ENCODE results near the gene MRM2. TPM values are rescaled to one million over a fixed set of nuclear protein-coding genes. Genes with fewer than 3 reads are reported as not detected.

Gene MRM2
- total and polyA plus RNA-seq, 12 donors, result 16.8 to 36.7 (median 25.7) TPM

DNA sequence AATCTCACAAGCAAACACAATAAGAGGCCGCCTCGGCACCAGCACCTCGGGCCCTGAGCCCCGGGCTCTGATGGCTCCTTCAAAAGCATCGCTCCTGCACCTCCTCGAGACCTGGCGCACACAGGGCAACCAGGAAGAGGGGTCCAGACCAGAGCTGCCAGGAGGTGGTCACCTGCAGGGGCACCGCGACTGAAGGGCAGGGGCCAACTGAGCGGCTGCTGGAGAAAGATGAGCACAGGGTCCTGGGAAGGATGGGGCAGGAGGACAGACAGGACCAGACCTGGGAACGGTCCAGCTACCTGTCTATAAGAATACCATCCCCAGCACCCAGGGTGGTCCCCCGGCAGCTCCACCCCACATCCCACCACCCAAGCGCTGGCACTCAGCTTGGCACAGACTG, 30.1 kb downstream of the MRM2 start:
- no peak for DNase-seq
- Histone ChIP-seq H3K27ac (no peak overlapping the region), H3K27me3 (no peaks in the 10 kb centered on the region), H3K9me3 (replicated peaks in 1 of 3) (no peaks in the 10 kb centered on the region), H3K36me3 (replicated peaks in 1 of 2) (peaks cover 0 to 48% of the 10 kb centered on the region in 2 donors), H3K4me3 (no peak overlapping the region), H3K4me1 (replicated peaks in 1 of 2) (no peaks in the 10 kb centered on the region)
- no peak for TF ChIP-seq POLR2A (IDR thresholded peaks at IDR 0.05)
- TF ChIP-seq, protein P1, sequence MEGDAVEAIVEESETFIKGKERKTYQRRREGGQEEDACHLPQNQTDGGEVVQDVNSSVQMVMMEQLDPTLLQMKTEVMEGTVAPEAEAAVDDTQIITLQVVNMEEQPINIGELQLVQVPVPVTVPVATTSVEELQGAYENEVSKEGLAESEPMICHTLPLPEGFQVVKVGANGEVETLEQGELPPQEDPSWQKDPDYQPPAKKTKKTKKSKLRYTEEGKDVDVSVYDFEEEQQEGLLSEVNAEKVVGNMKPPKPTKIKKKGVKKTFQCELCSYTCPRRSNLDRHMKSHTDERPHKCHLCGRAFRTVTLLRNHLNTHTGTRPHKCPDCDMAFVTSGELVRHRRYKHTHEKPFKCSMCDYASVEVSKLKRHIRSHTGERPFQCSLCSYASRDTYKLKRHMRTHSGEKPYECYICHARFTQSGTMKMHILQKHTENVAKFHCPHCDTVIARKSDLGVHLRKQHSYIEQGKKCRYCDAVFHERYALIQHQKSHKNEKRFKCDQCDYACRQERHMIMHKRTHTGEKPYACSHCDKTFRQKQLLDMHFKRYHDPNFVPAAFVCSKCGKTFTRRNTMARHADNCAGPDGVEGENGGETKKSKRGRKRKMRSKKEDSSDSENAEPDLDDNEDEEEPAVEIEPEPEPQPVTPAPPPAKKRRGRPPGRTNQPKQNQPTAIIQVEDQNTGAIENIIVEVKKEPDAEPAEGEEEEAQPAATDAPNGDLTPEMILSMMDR (IDR thresholded peaks at IDR 0.05), result no peak
- WGBS, 4 donors, result 91 to 98% (median 96%) methylated on average over 7 to 13 of the region's 13 CpGs
- intact Hi-C loops (cut with DNase I), result loop anchor here (2.0 to 10.0 kb wide), 3 partner anchors 547 to 637 kb away; partner anchors contain the start of gene PSMG3 (in 1 of the 2)

DNA sequence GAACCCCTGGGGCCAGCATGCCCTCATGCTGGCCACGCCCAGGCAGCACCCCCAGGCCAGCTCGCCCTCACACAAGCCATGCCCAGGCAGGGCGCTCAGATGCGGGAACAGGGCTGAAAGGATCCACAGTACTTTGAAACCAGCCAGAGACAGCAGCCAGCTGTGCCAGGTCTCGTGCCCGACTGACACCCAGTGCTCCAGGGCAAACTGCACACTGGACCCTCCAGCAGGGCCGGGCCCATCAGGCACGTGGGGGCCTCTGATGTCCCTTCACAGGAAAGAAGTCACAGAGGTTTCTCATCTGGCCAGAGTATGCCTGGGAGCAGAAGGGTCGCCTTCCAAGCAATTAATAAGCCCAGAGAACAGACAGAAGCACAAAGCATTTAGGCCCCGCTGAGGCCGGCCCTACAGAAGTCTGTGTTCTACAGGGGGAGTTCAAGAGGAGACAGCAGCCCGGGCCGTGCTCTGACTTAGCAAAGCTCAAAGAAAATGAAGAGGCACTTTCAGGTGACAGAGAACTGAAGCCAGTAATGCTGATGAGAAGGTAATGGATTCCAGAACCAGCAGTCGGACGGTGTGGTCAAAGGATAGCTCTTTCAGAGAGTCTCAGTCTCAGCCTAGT, 30.6 kb downstream of the MRM2 start:
- Histone ChIP-seq H3K36me3 (replicated peaks in 1 of 2) (peaks cover 0 to 42% of the 10 kb centered on the region in 2 donors), H3K27ac (no peak overlapping the region), H3K4me3 (no peak overlapping the region), H3K9me3 (replicated peaks in 1 of 3) (no peaks in the 10 kb centered on the region), H3K27me3 (no peaks in the 10 kb centered on the region), H3K4me1 (replicated peaks in 1 of 2) (no peaks in the 10 kb centered on the region)
- no peak for DNase-seq
- TF ChIP-seq, protein P1 (IDR thresholded peaks at IDR 0.05), result no peak
- no peak for TF ChIP-seq POLR2A (IDR thresholded peaks at IDR 0.05)
- intact Hi-C loops (cut with DNase I), result loop anchor here (2.0 to 10.0 kb wide), 3 partner anchors 547 to 637 kb away; partner anchors contain the start of gene PSMG3 (in 1 of the 2)
- 82 to 90% (median 87%) methylated on average over 9 to 15 of the region's 15 CpGs for WGBS, 4 donors

DNA sequence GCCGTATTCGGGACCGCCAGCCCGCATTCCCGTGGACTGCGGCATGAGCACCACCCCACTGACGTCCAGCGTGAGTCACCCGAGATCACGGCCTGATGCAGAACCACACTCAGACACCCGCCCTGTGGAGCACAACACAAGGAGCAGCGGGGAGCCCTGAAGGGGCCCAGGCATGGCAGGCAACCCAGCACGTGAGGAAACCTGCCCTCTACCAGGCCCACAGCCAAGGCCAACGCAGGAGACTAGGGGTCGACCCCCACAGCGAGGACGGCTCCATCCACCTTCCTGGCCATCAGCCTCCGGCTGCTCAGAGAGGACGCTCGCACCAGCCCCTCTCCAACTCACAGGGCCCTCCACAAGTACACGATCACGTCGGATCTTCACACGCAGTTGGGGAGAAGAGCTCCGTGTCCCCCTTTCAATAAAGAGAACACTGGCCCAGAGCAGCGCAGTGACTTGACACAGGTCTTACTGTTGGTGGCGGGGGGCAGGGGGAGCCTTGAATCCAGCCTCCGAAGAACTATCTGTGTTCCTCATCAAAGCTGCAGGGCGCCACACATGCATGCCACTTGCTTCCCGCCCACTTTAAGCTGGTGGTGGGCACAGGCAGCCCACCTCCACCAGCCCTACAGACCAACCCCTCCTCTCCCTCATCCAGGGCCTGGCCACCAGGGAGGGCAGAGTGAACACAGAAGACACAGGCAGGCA, 31.3 kb downstream of the MRM2 start:
- no peaks in the 10 kb centered on the region for H3K4me1 ChIP-seq (replicated peaks in 1 of 2)
- no peak overlapping the region for H3K27ac ChIP-seq
- TF ChIP-seq, protein P1 (IDR thresholded peaks at IDR 0.05), result no peak
- TF ChIP-seq POLR2A (IDR thresholded peaks at IDR 0.05), result no peak
- 91 to 96% (median 94%) methylated on average over 15 to 30 of the region's 30 CpGs for WGBS, 4 donors
- H3K36me3 ChIP-seq (replicated peaks in 1 of 2), result peaks cover 0 to 35% of the 10 kb centered on the region in 2 donors
- no peak overlapping the region for H3K4me3 ChIP-seq
- H3K9me3 ChIP-seq (replicated peaks in 1 of 3), result no peaks in the 10 kb centered on the region
- intact Hi-C loops (cut with DNase I), result loop anchor here (2.0 to 10.0 kb wide), 3 partner anchors 546 to 636 kb away; partner anchors contain the start of gene PSMG3 (in 1 of the 2)
- no peak for DNase-seq
- no peaks in the 10 kb centered on the region for H3K27me3 ChIP-seq

DNA sequence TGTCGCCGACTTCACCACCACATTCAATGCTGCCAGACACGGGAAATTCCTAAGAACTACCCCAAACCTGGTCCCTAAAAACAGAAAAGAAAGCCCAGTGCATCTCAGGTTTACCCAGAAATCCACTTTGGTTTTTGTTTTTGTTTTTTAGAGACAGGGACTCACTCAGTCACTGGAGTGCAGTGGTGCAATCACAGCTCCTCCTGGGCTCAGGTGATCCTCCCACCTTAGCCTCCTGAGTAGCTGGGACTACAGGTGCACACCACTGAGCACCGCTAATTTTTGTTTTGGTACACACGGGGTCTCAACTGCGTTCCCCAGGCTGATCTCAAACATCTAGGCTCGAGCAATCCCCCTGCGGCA, 32.1 kb downstream of the MRM2 start:
- H3K27me3 ChIP-seq, result no peaks in the 10 kb centered on the region
- H3K4me3 ChIP-seq, result no peak overlapping the region
- intact Hi-C loops (cut with DNase I), result loop anchor here (2.0 to 10.0 kb wide), 4 partner anchors 535 to 635 kb away; partner anchors contain the start of genes ELFN1 (in 1 of the 2) and PSMG3 (in 1 of the 2)
- WGBS, 4 donors, result 86 to 97% (median 90%) methylated on average over 8 of the region's 8 CpGs
- H3K36me3 ChIP-seq (replicated peaks in 1 of 2), result peaks cover 0 to 33% of the 10 kb centered on the region in 2 donors
- no peak for TF ChIP-seq POLR2A (IDR thresholded peaks at IDR 0.05)
- TF ChIP-seq, protein P1 (IDR thresholded peaks at IDR 0.05), result no peak
- no peaks in the 10 kb centered on the region for H3K9me3 ChIP-seq (replicated peaks in 1 of 3)
- H3K27ac ChIP-seq, result no peak overlapping the region
- DNase-seq, result no peak
- no peaks in the 10 kb centered on the region for H3K4me1 ChIP-seq (replicated peaks in 1 of 2)

All from adrenal gland (tissue), 12 donors.